Pancreas (tissue), 10 donors: ENCODE measurements around the gene ROR1. TPM values are rescaled to one million over a fixed set of nuclear protein-coding genes. Genes with fewer than 3 reads are reported as not detected.

ENCODE experiments used
- ATAC-seq, 4 donors: fragments of 200-7000 bp; cut with Tn5 transposase; one replicate each; pipeline versions ENCODE4 v1.8.0 to v1.9.1; 2020; ENCODE audit warnings: mild to moderate bottlenecking in 4 of 4, moderate library complexity in 4 of 4
- DNase-seq, 6 donors: peaks; one replicate each; pipeline ENCODE4 v3.0.0-alpha.2; 2020
- FAIRE-seq: peaks from 2 replicates; lab custom pipeline; 2012; peaks lifted over from hg19 to GRCh38; lab: Jason Lieb, UNC
- H3K27ac ChIP-seq, 4 donors: fragments of 200-600 bp; sonication (generic); 1 replicate in 3 of 4; 2 replicates in 1 of 4; pipeline versions ENCODE4 v1.5.0 to v1.8.0; 2020
- H3K27me3 ChIP-seq, 4 donors: fragments of 200-600 bp; one replicate each; pipeline ENCODE4 v1.8.0; 2021
- H3K36me3 ChIP-seq, 3 donors: fragments of 200-600 bp; sonication (generic) in 1 of 3; one replicate each; pipeline versions ENCODE4 v1.5.0 to v1.8.0; 2020 to 2021
- H3K4me1 ChIP-seq, 3 donors: fragments of 200-600 bp; one replicate each; pipeline ENCODE4 v1.8.0; 2021
- H3K4me3 ChIP-seq, 4 donors: fragments of 200-600 bp; sonication (generic) in 2 of 4; one replicate each; pipeline versions ENCODE4 v1.5.0 to v1.8.0; 2020 to 2021
- H3K9me3 ChIP-seq, 4 donors: fragments of 200-600 bp; one replicate each; pipeline ENCODE4 v1.8.0; 2021
- WGBS, 2 donors: extraction: QIAGEN DNeasy Blood & Tissue Kit; methylation state at CpG; one replicate each; pipeline ENCODE4 v1.1.7; 2013; 5-methylcytosine and 5-hydroxymethylcytosine counted together
- intact Hi-C, 3 donors: fragments of 100-400 bp; cut with DNase I; formaldehyde crosslinking; loops; one replicate each; pipeline versions ENCODE4 v1.11.1 to v1.14.2; 2022
- polyA plus RNA-seq, 2 donors: library from polyadenylated mRNA; stranded (reverse); fragments of 200-250 nt; gene quantifications; one replicate each; pipeline ENCODE4 v1.2.3, GENCODE V29; 2013
- total RNA-seq, 6 donors: library from RNA; stranded (reverse); fragmentation: NEBNext Ultra II Directional in 4 of 6; extraction: Animal tissue kit (Norgen Biotek cat#: 25700) in 4 of 6; gene quantifications; one replicate each; pipeline versions ENCODE4 v1.2.1 to v1.2.4, GENCODE V29; 2021 to 2023
- TF ChIP-seq, protein P1 (sequence below), 4 donors: fragments of 200-600 bp; sonication (generic) in 3 of 4; IDR thresholded peaks; one replicate each; pipeline versions ENCODE4 v1.5.0 to v1.8.0; 2021; ENCODE audit warnings: antibody characterized with exemption in 4 of 4
- donor health status: healthy with polysubstance abuse.
- donor health status: DM: no; HTN: no; CAD: no; lungs with moderate emphysema.
- donor health status: DM: no; HTN: no; CAD: no.
- donor health status: control.
- donor health status: control.
- donor health status: Bipolar disorder and iron deficiency.
- donor health status: DM: yes; HTN: yes; CAD: no.
- donor health status: DM: no; HTN: no; CAD: no.
- donor health status: DM: no; HTN: no; CAD: no.
- donor health status: DM: yes; HTN: yes; CAD: no.

Gene ROR1
- total and polyA plus RNA-seq, 8 donors, result 1.3 to 18.5 (median 7.3) TPM

DNA sequence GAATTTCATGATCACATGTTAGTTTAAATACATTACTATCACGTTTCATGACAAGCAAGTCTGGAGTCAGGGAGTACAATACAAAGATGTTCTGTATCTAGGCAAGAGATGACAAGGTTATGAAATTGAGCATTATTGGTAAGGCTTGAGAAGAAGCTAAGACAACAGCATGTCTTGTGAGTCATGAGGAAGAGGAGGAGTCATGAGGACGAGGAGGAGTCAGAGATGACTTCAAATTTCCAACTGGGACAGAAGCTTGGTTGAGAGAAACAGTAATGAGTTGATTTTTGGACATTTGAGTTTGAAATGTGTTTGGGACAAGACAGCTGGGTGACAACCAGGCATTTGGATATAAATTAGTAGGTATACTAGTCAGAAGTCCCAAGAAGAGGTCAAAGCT, 425.3 kb downstream of the ROR1 start:
- intact Hi-C loops, result no loop called here
- H3K27ac ChIP-seq, result no peak overlapping the region
- no peaks in the 10 kb centered on the region for H3K27me3 ChIP-seq
- TF ChIP-seq, protein P1, sequence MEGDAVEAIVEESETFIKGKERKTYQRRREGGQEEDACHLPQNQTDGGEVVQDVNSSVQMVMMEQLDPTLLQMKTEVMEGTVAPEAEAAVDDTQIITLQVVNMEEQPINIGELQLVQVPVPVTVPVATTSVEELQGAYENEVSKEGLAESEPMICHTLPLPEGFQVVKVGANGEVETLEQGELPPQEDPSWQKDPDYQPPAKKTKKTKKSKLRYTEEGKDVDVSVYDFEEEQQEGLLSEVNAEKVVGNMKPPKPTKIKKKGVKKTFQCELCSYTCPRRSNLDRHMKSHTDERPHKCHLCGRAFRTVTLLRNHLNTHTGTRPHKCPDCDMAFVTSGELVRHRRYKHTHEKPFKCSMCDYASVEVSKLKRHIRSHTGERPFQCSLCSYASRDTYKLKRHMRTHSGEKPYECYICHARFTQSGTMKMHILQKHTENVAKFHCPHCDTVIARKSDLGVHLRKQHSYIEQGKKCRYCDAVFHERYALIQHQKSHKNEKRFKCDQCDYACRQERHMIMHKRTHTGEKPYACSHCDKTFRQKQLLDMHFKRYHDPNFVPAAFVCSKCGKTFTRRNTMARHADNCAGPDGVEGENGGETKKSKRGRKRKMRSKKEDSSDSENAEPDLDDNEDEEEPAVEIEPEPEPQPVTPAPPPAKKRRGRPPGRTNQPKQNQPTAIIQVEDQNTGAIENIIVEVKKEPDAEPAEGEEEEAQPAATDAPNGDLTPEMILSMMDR (IDR thresholded peaks at IDR 0.05), result no peak
- no peaks in the 10 kb centered on the region for H3K4me1 ChIP-seq
- FAIRE-seq (no peak), DNase-seq (no peak), ATAC-seq (no peak)
- 44 to 56% methylated on average over 2 of the region's 2 CpGs for WGBS, 2 donors
- H3K9me3 ChIP-seq, result no peaks in the 10 kb centered on the region
- no peaks in the 10 kb centered on the region for H3K36me3 ChIP-seq
- H3K4me3 ChIP-seq, result no peak overlapping the region

DNA sequence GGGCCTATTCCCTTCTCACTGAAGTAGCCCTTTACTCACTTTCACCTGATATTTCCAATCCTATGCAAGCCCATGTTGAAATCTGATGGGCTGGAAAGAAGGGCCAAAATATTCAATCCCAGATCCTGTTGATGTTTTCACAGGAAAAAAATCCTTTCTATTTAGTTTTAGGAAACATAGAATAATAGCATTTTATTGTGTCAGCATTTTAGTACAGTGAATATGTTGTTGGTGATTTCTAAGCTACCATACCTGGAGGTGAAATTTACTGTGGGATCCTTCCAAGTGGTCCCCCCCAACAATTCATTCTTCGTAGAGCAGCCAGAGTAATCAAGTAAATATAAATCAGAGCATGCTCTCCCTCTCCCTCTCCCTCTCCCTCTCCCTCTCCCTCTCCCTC, 426.2 kb downstream of the ROR1 start:
- no peaks in the 10 kb centered on the region for H3K27me3 ChIP-seq
- WGBS, 2 donors, result 49 to 94% methylated on average over 1 of the region's 1 CpG
- H3K4me3 ChIP-seq, result no peak overlapping the region
- H3K9me3 ChIP-seq, result no peaks in the 10 kb centered on the region
- DNase-seq (no peak), FAIRE-seq (no peak), ATAC-seq (no peak)
- no peak overlapping the region for H3K27ac ChIP-seq
- intact Hi-C loops, result no loop called here
- H3K4me1 ChIP-seq, result no peaks in the 10 kb centered on the region
- H3K36me3 ChIP-seq, result no peaks in the 10 kb centered on the region
- TF ChIP-seq, protein P1 (IDR thresholded peaks at IDR 0.05), result no peak

DNA sequence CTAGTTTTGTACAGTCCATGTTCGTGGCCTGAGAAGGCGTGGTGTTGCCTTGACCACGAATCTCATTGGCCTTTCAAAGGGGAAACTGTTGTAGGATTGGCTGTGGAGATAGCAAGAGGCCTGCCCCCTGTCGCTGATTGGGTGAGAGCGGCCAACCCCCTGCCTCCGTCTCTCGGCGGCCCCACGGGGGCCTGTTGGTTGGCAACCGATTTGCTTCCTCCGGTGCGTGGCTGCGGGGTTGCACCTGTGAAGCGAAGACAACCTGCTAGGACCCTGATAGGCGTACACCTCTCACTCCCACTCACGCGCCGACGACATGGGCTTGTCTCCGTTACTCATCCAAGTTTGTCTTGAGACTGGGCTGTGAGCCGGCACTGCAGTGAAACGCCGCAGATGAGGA, 429.6 kb downstream of the ROR1 start, which contains the start of gene UBE2U:
UBE2U (plus strand) TSS at position 204 of the 400 bp plus-strand sequence. CDS start 428 bp downstream, outside the sequence.
- H3K36me3 ChIP-seq, result no peaks in the 10 kb centered on the region
- DNase-seq, result no peak

DNA sequence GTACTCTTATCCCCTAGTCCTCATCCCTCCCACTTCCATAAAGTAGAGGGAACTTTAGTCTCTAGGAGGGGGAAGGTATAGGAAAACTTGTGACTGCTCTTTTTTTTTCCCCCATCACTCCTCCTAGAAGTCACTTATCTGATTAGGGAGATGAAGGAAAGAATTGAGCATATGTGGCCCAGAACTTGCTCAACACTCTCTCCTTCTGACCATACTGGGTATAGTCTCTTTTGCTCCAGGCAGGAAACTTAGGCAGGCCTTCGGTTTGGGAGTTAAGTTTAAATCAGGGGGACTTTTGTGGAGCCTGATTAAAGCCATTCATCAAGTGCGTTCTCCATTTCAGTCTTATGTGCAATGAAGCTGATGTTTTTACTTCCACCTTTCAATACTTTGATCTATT, 435.4 kb downstream of the ROR1 start:
- ATAC-seq, result no peak
- Histone ChIP-seq H3K4me1 (no peaks in the 10 kb centered on the region), H3K27ac (no peak overlapping the region), H3K36me3 (no peaks in the 10 kb centered on the region), H3K4me3 (no peak overlapping the region), H3K27me3 (no peaks in the 10 kb centered on the region), H3K9me3 (no peaks in the 10 kb centered on the region)
- intact Hi-C loops, result no loop called here
- TF ChIP-seq, protein P1 (IDR thresholded peaks at IDR 0.05), result no peak
- no peak for DNase-seq
- no peak for FAIRE-seq
- WGBS, 2 donors, result 77 to 83% methylated on average over 2 of the region's 2 CpGs

More for the DNA sequence above, 429.6 kb downstream of the ROR1 start, which contains the start of gene UBE2U:
- no peaks in the 10 kb centered on the region for H3K4me1 ChIP-seq
- 92 to 93% methylated on average over 23 of the region's 23 CpGs for WGBS, 2 donors
- TF ChIP-seq, protein P1 (IDR thresholded peaks at IDR 0.05), result no peak
- no peaks in the 10 kb centered on the region for H3K27me3 ChIP-seq
- FAIRE-seq (no peak), ATAC-seq (no peak)
- intact Hi-C loops, result no loop called here
- no peak within 1 kb of the TSS for H3K27ac ChIP-seq
- no peak within 1 kb of the TSS for H3K4me3 ChIP-seq
- no peaks in the 10 kb centered on the region for H3K9me3 ChIP-seq

DNA sequence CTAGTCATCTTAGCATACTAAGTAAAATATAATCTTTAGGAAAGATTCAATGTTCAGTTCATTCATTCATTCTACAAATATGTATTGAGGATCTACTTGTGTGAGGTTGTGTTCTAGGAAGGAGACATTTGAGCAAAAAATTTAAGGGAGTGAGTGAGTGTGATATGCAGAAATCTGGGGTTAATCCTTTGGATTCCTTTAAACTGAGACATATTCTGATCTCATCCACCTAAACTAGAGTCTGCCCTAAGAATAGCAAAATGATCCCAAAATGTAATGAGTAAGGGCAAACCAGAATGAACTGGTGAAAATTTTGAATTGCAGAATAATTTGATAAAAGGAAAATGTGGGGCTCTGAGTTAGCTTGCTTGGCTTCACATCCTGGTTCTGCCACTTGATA, 438.2 kb downstream of the ROR1 start:
- no peak for DNase-seq
- Histone ChIP-seq H3K9me3 (no peaks in the 10 kb centered on the region), H3K36me3 (no peaks in the 10 kb centered on the region), H3K4me3 (no peak overlapping the region), H3K4me1 (no peaks in the 10 kb centered on the region), H3K27me3 (no peaks in the 10 kb centered on the region), H3K27ac (no peak overlapping the region)
- no peak for FAIRE-seq
- intact Hi-C loops, result no loop called here
- no peak for ATAC-seq
- TF ChIP-seq, protein P1 (IDR thresholded peaks at IDR 0.05), result no peak
